VCaP (cell line): Measurements from ENCODE around the gene GAL.

Experiments used
- H3K27ac ChIP-seq: fragments of 450-650 bp; 2 replicates; pipeline ENCODE4 v1.5.1; 2017
- CTCF ChIP-seq: fragments of 450-650 bp; conservative IDR thresholded peaks from 2 replicates; pipeline ENCODE4 v1.5.1; 2017; ENCODE audit warnings: mild to moderate bottlenecking, moderate library complexity

Gene GAL

GRCh38 chr11:68669301-68670090 is 14.8 kb upstream of the GAL start:
- H3K27ac ChIP-seq = no peak overlapping the region
- TF ChIP-seq CTCF = no peak

- no peak for TF ChIP-seq CTCF
These were observed 13.9 kb upstream of the GAL start for GRCh38 chr11:68670208-68670992.

GRCh38 chr11:68673306-68673945 is 10.9 kb upstream of the GAL start:
- TF ChIP-seq CTCF = no peak
- H3K27ac ChIP-seq = no peak overlapping the region

More at GRCh38 chr11:68670208-68670992, 13.9 kb upstream of the GAL start:
- no peak overlapping the region for H3K27ac ChIP-seq

- TF ChIP-seq CTCF = no peak
- H3K27ac ChIP-seq = no peak overlapping the region
These were observed 10.4 kb upstream of the GAL start for GRCh38 chr11:68673991-68674390.

GRCh38 chr11:68674461-68674860 is 9.9 kb upstream of the GAL start:
- no peak overlapping the region for H3K27ac ChIP-seq
- TF ChIP-seq CTCF = no peak

- TF ChIP-seq CTCF = no peak
- H3K27ac ChIP-seq = no peak overlapping the region
These were observed 6.9 kb upstream of the GAL start for GRCh38 chr11:68677432-68677831.

GRCh38 chr11:68678031-68678441 is 6.3 kb upstream of the GAL start:
- no peak overlapping the region for H3K27ac ChIP-seq
- no peak for TF ChIP-seq CTCF
